RPMI7951 (cell line): ENCODE results near the gene ONECUT1. TPM values are rescaled to one million over a fixed set of nuclear protein-coding genes. Genes with fewer than 3 reads are reported as not detected.

Experiments
- DNase-seq: peaks from one replicate; pipeline ENCODE4 v3.0.0-alpha.2; 2012; ENCODE audit warnings: low read depth
- total RNA-seq: library from RNA; depleted of rRNA; stranded (reverse); fragments of >200 nt; shearing (Covaris generic); gene quantifications from 2 replicates; pipeline ENCODE4 v1.2.3, GENCODE V29; 2014

ONECUT1 gene
- total RNA-seq, 1 experiment from 2014 or later = not detected

GRCh38 chr15:52783929-52784798 lies 6.0 kb downstream of the ONECUT1 start:
- DNase-seq = no peak

DNA sequence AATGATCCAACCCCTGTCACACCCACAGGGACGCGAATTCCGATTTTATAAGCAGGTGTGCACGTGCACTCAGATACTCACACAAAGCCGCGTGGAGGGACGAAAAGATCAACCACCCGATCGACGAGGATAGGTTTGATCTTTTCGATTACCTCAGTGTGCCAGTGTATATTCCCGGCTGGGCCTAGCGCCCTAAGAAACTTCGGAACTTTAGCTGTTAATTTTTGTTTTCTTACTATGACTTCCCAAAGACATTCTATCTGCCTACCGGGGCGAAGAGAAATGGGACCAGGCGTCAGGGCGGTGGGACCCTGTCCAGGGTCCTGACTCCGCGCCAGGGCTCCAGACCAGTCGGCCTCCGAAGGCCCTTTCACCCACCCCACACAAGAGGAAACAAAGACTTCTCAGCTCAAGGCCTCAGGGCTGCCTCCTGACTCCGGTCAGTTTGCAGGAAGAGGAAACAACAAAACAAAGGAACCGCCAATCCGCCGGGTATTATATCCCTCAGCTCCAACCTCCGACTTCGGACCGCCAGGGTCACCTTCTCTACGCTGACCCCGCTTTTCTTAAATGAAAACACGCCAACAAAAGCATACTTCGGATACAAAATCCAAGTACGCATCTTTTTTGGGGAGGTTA lies 6.8 kb downstream of the ONECUT1 start:
- DNase-seq = no peak

GRCh38 chr15:52782514-52782913 lies 7.6 kb downstream of the ONECUT1 start:
- no peak for DNase-seq

DNA sequence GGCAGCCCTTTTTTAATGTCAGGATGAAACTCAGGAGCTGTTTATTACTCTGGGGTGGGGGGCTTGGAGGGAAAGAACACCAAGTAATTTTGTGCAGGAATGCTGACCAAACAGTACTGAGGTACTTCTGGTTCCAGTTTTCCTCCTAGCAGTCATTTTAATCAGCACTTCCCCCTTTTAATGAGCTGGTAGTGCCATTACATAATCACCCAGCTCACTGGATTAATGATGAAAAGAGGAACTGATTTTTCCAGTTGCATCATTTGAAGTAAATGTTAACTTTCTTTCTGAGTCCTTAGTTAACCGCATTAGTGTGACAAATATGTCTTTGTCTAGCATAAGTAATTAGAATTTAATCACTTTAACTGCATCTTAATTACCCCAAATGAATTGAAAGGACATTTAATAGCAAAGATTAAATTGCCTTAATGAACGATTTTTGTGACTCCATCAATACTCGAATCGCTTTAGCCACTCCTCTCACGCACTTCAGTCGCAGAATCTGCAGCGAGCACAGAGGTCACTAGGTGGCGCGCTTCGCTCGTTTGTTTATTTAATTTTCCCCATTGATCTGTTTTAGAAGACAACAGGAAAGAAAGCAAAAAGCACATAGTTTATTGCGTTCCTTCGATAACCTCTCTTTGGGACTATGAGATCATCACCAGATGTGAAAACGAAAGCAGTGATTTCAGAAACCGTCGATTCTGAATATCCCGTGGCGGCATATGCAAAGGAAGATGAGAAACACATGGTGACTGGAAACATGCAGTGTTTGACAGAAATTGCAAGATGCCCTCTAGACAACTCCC lies 9.8 kb downstream of the ONECUT1 start:
- DNase-seq = peak; percentile 56

DNA sequence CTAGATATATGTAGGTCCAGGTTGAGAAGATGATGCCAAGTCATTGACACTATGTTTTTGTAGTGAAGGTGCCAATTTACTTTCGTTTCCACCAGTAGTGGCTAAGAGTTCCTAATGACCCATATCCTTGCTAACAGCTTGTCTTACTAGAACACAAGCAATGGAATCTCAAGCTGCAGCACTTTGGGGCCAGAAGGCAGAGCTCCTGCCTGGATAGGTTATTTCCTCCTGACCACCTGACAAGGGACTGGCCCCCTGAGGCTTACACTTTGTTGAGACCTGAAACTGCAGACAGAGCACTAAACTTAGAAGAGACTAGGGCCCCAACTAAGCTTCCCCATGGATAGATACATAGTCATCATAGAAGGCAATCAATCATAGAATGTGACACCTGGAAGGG lies 11.7 kb downstream of the ONECUT1 start:
- no peak for DNase-seq

DNA sequence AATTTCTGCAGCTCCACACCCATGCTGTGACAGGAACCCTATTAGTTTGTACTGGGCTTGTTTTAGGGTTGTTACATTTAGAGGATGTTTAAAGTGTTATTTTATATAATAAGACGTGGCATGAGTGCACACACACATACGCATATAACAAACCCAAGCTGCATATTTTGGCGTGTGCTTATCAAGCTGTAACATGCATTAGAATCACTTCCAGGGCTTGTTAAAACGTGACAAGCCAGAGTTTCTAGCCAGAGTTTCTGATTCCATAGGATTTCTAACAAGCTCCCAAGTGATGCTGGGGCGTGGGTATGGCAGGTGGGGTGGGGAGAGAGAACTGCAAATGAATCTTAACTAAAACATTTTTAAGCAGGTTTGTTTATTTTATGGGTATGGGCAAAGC lies 17.4 kb downstream of the ONECUT1 start:
- no peak for DNase-seq

DNA sequence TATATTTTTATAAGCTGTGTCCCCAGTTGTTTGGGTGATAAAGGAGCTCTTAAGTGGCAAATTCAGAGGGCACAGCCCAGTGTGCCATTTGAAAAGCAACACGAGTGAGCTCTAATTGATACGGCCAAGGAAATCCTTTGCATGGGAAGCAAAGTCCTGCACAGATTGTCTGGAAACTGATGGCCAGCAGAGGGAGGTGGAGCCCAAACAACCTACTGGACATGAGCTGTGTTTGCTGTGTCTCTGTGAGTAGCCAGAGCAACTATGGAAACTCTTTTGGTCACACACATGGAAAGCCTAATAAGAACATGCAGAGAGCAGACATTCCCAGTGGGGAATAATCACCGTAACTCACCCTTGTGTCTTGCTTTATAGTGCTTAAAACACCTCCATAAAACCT lies 24.4 kb downstream of the ONECUT1 start:
- peak; percentile 31 for DNase-seq

DNA sequence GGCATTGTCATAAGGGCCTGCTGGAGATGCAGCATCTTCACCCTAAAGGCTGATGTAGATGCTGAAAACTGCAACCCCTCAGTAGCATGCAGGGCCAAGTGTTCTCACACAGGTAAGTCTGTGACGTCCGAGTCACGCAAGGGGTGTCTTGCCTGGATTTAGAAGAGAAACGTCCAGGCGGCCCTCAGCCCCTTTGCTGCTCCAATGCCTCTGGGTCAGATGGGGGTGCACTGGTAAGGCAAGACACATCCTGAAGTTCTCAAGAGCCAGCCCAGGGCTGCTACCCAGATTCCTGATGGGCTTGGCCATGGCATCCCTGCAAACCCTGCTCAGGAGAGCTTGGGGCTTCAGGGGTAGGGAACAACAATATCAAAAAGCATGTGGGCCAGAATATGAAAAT lies 25.4 kb downstream of the ONECUT1 start:
- no peak for DNase-seq

- DNase-seq = no peak
Observed at GRCh38 chr15:52762621-52763020, 27.5 kb downstream of the ONECUT1 start.

DNA sequence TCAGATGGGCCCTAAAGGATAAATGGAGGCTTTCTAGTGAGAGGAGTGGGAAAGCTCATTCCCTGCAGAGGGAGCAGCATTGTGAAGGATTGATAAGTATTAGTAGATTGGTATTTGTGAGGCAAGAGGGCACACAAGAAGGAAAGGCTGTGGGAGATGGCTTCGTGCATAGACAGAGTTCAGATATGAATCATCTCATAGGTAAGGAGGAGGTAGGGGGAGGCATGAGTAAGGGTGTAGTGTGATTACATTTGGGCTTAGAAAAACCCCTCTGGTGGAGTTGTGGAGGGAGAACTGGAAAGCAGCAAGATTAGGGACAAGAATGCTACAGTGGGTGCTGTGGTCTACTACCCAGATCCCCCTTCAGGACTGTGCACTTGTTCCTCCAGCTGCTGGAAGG lies 29.6 kb downstream of the ONECUT1 start:
- DNase-seq = no peak

GRCh38 chr15:52759969-52760368 lies 30.2 kb downstream of the ONECUT1 start:
- no peak for DNase-seq

DNA sequence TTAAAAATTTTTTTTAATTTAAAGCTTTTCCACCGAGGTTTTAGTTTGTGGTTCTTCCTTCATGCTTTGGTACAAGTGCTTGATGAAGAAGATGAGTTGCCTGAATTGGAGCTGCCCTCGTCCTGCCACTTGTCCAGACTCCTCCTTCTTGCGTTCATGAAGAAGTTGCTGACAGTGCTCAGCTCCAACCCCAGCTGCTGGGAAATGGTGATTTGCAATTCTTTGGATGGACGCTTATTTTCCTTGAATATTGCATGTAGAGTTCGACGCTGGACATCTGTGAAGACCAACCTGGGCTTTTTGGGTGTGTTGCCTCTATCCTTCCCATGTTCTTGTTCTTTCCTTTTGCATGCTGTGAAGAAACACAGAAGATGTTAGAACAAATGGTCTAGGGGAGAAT lies 32.6 kb downstream of the ONECUT1 start:
- DNase-seq = no peak

DNA sequence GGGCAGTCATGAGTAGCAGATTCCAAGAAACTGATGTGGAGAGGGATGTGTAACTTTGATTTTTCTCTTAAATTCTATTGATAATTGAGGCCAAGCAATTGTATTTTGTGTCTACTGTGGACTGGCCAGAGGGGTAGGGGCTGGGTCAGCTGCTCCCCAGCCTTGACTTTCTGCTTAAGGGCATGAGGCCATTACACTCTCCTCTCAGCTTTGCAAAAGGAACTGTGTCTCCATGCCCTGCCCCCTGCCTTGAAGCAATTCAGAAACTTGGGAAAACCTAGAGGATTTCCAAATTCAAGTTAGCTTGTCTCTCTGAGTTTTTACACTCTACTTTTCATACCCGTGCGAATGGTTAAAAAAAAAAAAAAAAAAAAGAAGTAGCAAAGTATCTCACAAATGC lies 38.6 kb downstream of the ONECUT1 start:
- no peak for DNase-seq

DNA sequence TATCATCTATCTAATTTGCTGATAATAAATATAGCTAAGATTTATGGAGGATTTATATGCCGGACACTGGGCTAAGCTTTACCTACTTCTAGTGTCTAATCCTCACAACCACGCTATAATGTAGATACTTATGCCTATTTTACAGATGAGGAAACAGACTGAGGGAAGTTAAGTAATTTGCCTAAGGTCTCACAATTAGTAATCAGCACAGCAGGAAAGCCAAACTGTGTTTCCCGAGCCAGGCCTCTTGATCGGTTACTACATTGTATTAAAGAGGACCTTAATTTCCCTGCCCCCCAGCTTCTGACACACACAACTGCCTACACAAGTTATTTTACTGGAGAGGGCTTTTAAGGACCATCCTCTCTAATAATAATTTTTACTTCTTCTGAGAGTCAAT lies 40.9 kb downstream of the ONECUT1 start:
- DNase-seq = no peak

DNA sequence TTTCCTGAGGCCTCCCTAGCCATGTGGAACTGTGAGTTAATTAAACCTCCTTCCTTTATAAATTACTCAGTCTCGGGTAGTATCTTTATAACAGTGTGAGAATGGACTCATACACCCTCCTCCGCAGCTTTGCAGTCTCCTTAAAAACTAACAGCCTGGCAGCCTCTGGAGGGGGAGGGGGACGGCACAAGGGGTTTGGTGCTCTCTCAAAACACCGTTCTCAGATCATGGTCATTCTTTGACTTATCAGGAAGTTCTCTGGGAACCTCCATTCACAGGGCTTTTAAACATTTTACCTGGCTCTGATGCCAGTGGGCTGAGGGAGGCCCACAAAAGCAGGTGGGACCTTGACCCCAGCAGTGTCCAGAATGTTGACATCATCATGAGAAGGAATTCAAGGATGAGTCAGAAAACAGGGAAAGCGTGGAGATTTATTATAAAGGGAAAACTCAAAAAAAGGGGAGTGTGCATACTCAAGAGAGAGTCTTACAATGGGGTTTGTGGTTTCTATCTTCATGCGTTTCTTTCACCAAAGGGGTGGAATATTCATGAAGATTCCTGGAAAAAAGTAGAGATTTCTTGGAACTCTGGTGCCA lies 43.9 kb downstream of the ONECUT1 start:
- no peak for DNase-seq

GRCh38 chr15:52745326-52746161 lies 44.6 kb downstream of the ONECUT1 start:
- no peak for DNase-seq

GRCh38 chr15:52738311-52738710 lies 51.8 kb downstream of the ONECUT1 start:
- no peak for DNase-seq

DNA sequence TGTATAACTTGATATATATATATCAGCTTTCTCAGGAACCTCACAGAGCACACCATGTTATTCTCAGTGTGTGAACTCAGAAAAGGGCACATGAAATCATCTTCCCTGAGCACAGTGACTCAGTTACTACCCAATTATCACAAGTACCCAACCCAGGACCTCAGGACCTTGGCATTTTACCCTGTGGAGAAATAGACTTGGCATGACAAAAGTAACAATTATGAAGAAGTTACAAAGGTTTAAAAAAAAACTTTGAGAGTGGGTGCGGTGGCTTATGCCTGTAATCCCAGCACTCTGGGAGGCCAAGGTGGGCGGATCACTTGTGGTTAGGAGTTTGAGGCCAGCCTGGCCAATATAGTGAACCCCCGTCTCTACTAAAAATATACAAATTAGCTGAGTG lies 52.4 kb downstream of the ONECUT1 start:
- DNase-seq = peak; percentile 29

DNA sequence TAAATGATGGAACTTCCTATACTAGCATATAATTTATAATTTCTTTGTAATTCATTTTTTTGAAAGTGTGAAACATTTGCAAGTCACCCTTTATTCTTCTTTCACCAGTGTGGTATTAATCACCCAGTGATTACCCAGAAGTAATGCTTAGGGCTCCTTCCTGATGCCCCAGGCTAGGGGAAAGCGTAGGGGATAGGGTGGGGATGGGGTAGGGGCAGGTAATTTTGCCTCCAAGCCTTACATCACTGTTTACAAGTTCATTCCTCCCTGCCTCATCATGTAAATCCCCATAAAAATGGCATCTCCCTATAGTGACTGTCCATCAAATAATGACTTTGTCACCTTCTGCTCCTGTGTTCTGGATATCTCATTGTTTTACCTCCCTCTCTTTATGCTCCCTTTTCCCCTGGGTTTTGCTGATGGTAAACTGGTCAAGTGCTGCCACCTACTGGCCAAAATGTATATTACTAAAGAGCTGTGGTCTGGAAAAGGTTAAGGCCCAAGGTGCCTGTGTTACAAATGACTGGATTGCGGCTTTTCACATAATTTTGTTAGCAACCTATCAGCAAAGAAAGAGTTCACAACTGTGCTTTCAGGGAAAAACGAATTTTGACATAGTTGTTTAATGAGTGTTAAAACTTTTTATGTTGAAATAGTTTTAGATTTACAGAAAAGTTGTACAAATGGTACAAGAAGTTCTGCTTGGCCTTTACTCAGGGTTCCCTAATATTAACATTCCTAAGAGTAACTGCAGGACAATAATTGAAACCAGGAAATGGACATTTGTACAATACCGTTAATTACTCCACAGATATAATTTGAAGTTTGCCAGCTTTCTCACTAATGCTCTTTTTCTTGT lies 54.7 kb downstream of the ONECUT1 start:
- peak; percentile 74 for DNase-seq

GRCh38 chr15:52734329-52734728 lies 55.8 kb downstream of the ONECUT1 start:
- DNase-seq = no peak
